HG03457 (cell line): Measurements from ENCODE around the gene RDM1.

ENCODE experiments used
- ATAC-seq: cut with Tn5 transposase; IDR thresholded peaks from one replicate; pipeline ENCODE4 v1.9.1; 2021; ENCODE audit warnings: moderate number of reproducible peaks; ENCODE audit not compliant: unreplicated experiment

RDM1 gene

GRCh38 chr17:35875072-35875799, 55.3 kb downstream of the RDM1 start:
- no peak for ATAC-seq

GRCh38 chr17:35872196-35872980, 58.2 kb downstream of the RDM1 start:
- no peak for ATAC-seq

GRCh38 chr17:35870906-35871819, 59.4 kb downstream of the RDM1 start:
- no peak for ATAC-seq

GRCh38 chr17:35868737-35869136, 61.8 kb downstream of the RDM1 start, which contains the start of gene HEATR9:
Gene HEATR9, minus strand, starts transcription at chr17:35868891. Its CDS starts 149 bp downstream, at chr17:35868742.
- ATAC-seq: no peak
